NT2/D1 (cell line): ENCODE data around the gene CERCAM.

Experiments used
- YY1 ChIP-seq: IDR thresholded peaks from 2 replicates; pipeline ENCODE4 v1.6.1; 2011; ENCODE audit not compliant: insufficient read length, insufficient read depth
- ZNF274 ChIP-seq: IDR thresholded peaks from 2 replicates; pipeline ENCODE4 v1.6.1; 2011; ENCODE audit warnings: mild to moderate bottlenecking, low read depth, low read length

- TF ChIP-seq ZNF274, result no peak
- TF ChIP-seq YY1, result no peak
Measured at GRCh38 chr9:128479262-128479661, 58.6 kb downstream of the CERCAM start.
